ENCODE measurements around the gene HIP1. TPM values are rescaled to one million over a fixed set of nuclear protein-coding genes. Genes with fewer than 3 reads are reported as not detected.

The HIP1 gene
- total RNA-seq, 1 experiment from 2014 or later, result 13.7 TPM

GRCh38 chr7:75691793-75692543 lies 46.8 kb downstream of the HIP1 start:
- H3K27me3 ChIP-seq (replicated peaks; ENCODE audit: control insufficient read depth, insufficient read depth, low read length), result no peaks in the 10 kb centered on the region
- H3K36me3 ChIP-seq (ENCODE audit: control insufficient read depth, insufficient read depth, low read length), result no peaks in the 10 kb centered on the region
- Mint-ChIP-seq H3K9me3 (ENCODE audit: unreplicated experiment) (peaks cover 20% of the 10 kb centered on the region), H3K4me1 (ENCODE audit: low read depth, unreplicated experiment) (no peaks in the 10 kb centered on the region), H3K36me3 (ENCODE audit: insufficient read depth, unreplicated experiment) (no peaks in the 10 kb centered on the region), H3K4me3 (ENCODE audit: unreplicated experiment) (no peak overlapping the region), H3K27ac (ENCODE audit: unreplicated experiment) (no peak overlapping the region), H3K27me3 (ENCODE audit: insufficient read depth, unreplicated experiment) (peaks cover 9% of the 10 kb centered on the region)
- no peak overlapping the region for H3K4me3 ChIP-seq (ENCODE audit: low read depth, low read length)
- 0 out of 2 replicates have a peak, but pooled peaks cover 6% of the 10 kb centered on the region for H3K4me1 ChIP-seq
- BruUV-seq (replicated peaks), result no TSS peak
- peak in 1 of 2 experiments; percentile 9 for DNase-seq
- no peaks in the 10 kb centered on the region for H3K9me3 ChIP-seq
- ChIA-PET POLR2A (no interaction called here), CTCF (interaction anchor here (0.6 kb wide), 1 partner anchor 79 kb away, joined by 3 read pairs; no protein-coding TSS in a partner anchor)
- intact Hi-C loops (cut with micrococcal nuclease; ENCODE audit: unreplicated experiment), result no loop called here
- TF ChIP-seq, protein P1, sequence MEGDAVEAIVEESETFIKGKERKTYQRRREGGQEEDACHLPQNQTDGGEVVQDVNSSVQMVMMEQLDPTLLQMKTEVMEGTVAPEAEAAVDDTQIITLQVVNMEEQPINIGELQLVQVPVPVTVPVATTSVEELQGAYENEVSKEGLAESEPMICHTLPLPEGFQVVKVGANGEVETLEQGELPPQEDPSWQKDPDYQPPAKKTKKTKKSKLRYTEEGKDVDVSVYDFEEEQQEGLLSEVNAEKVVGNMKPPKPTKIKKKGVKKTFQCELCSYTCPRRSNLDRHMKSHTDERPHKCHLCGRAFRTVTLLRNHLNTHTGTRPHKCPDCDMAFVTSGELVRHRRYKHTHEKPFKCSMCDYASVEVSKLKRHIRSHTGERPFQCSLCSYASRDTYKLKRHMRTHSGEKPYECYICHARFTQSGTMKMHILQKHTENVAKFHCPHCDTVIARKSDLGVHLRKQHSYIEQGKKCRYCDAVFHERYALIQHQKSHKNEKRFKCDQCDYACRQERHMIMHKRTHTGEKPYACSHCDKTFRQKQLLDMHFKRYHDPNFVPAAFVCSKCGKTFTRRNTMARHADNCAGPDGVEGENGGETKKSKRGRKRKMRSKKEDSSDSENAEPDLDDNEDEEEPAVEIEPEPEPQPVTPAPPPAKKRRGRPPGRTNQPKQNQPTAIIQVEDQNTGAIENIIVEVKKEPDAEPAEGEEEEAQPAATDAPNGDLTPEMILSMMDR (IDR thresholded peaks at IDR 0.05; ENCODE audit: insufficient read depth in 1 of 2, low read depth in 1 of 2, low read length in 1 of 2, severe bottlenecking in 1 of 2, unreplicated experiment in 1 of 2), result no peak

GRCh38 chr7:75690121-75690523 lies 48.6 kb downstream of the HIP1 start:
- Mint-ChIP-seq H3K36me3 (ENCODE audit: insufficient read depth, unreplicated experiment) (peaks cover 5% of the 10 kb centered on the region), H3K27ac (ENCODE audit: unreplicated experiment) (no peak overlapping the region), H3K4me1 (ENCODE audit: low read depth, unreplicated experiment) (peaks cover 5% of the 10 kb centered on the region), H3K9me3 (ENCODE audit: unreplicated experiment) (peaks cover 19% of the 10 kb centered on the region), H3K4me3 (ENCODE audit: unreplicated experiment) (no peak overlapping the region), H3K27me3 (ENCODE audit: insufficient read depth, unreplicated experiment) (peaks cover 6% of the 10 kb centered on the region)
- Histone ChIP-seq H3K9me3 (no peaks in the 10 kb centered on the region), H3K36me3 (ENCODE audit: control insufficient read depth, insufficient read depth, low read length) (no peaks in the 10 kb centered on the region), H3K4me3 (ENCODE audit: low read depth, low read length) (no peak overlapping the region), H3K4me1 (0 out of 2 replicates have a peak, but pooled peaks cover 6% of the 10 kb centered on the region), H3K27me3 (replicated peaks; ENCODE audit: control insufficient read depth, insufficient read depth, low read length) (no peaks in the 10 kb centered on the region)
- POLR2A ChIA-PET, result no interaction called here
- BruUV-seq (replicated peaks), result no TSS peak
- no peak for DNase-seq
- TF ChIP-seq, protein P1 (IDR thresholded peaks at IDR 0.05; ENCODE audit: insufficient read depth in 1 of 2, low read depth in 1 of 2, low read length in 1 of 2, severe bottlenecking in 1 of 2, unreplicated experiment in 1 of 2), result no peak
- intact Hi-C loops (cut with micrococcal nuclease; ENCODE audit: unreplicated experiment), result no loop called here
- CTCF ChIA-PET, result no interaction called here

- TF ChIP-seq, protein P1 (IDR thresholded peaks at IDR 0.05; ENCODE audit: insufficient read depth in 1 of 2, low read depth in 1 of 2, low read length in 1 of 2, severe bottlenecking in 1 of 2, unreplicated experiment in 1 of 2), result no peak
- intact Hi-C loops (cut with micrococcal nuclease; ENCODE audit: unreplicated experiment), result no loop called here
- no TSS peak for BruUV-seq (replicated peaks)
- Mint-ChIP-seq H3K4me3 (ENCODE audit: unreplicated experiment) (no peak overlapping the region), H3K9me3 (ENCODE audit: unreplicated experiment) (peaks cover 13% of the 10 kb centered on the region), H3K4me1 (ENCODE audit: low read depth, unreplicated experiment) (peaks cover 5% of the 10 kb centered on the region), H3K27ac (ENCODE audit: unreplicated experiment) (no peak overlapping the region), H3K27me3 (ENCODE audit: insufficient read depth, unreplicated experiment) (peaks cover 4% of the 10 kb centered on the region), H3K36me3 (ENCODE audit: insufficient read depth, unreplicated experiment) (peaks cover 5% of the 10 kb centered on the region)
- Histone ChIP-seq H3K27me3 (replicated peaks; ENCODE audit: control insufficient read depth, insufficient read depth, low read length) (no peaks in the 10 kb centered on the region), H3K4me3 (ENCODE audit: low read depth, low read length) (no peak overlapping the region), H3K4me1 (0 out of 2 replicates have a peak, but pooled peaks cover 6% of the 10 kb centered on the region), H3K36me3 (ENCODE audit: control insufficient read depth, insufficient read depth, low read length) (no peaks in the 10 kb centered on the region), H3K9me3 (no peaks in the 10 kb centered on the region)
- ChIA-PET CTCF (no interaction called here), POLR2A (no interaction called here)
- no peak for DNase-seq
Observed at GRCh38 chr7:75689246-75690099, 49.3 kb downstream of the HIP1 start.

All from Caco-2 (cell line).